Osteoblast (primary cell): ENCODE measurements around the gene IQCK. TPM values are rescaled to one million over a fixed set of nuclear protein-coding genes. Genes with fewer than 3 reads are reported as not detected.

ENCODE experiments used
- DNase-seq: peaks from one replicate; pipeline ENCODE4 v3.0.0; 2011; ENCODE audit warnings: low spot score, mixed read lengths; ENCODE audit not compliant: insufficient read length; ENCODE audit errors: missing footprints
- H2AFZ ChIP-seq: 2 replicates; pipeline ENCODE4 v1.6.0; 2011; ENCODE audit warnings: mild to moderate bottlenecking, low read length
- H3K27ac ChIP-seq: 2 replicates; pipeline ENCODE4 v1.5.1; 2011; ENCODE audit warnings: mild to moderate bottlenecking, low read depth, low read length, moderate library complexity
- H3K27me3 ChIP-seq: 2 replicates; pipeline ENCODE4 v1.6.0; 2012; ENCODE audit warnings: mild to moderate bottlenecking, control low read depth, inconsistent platforms, low read length, moderate library complexity; ENCODE audit not compliant: insufficient read depth
- H3K36me3 ChIP-seq: 2 replicates; pipeline ENCODE4 v1.5.1; 2011; ENCODE audit warnings: mild to moderate bottlenecking, low read length, control low read depth, moderate library complexity; ENCODE audit not compliant: insufficient read depth
- H3K4me1 ChIP-seq: 2 replicates; pipeline ENCODE4 v1.5.1; 2011; ENCODE audit warnings: mild to moderate bottlenecking, low read length, control low read depth, moderate library complexity; ENCODE audit not compliant: insufficient read depth
- H3K4me2 ChIP-seq: 2 replicates; pipeline ENCODE4 v1.6.0; 2011; ENCODE audit warnings: mild to moderate bottlenecking, low read length; ENCODE audit not compliant: insufficient read depth
- H3K4me3 ChIP-seq: fragments of 200-600 bp; sonication (generic); 3 replicates; pipeline ENCODE4 v1.5.1; 2012; ENCODE audit warnings: mild to moderate bottlenecking, low read length, inconsistent platforms; ENCODE audit not compliant: insufficient read depth
- H3K79me2 ChIP-seq: 2 replicates; pipeline ENCODE4 v1.6.0; 2012; ENCODE audit warnings: mild to moderate bottlenecking, low read length, control low read depth, inconsistent platforms; ENCODE audit not compliant: insufficient read depth
- H3K9me3 ChIP-seq: 2 replicates; pipeline ENCODE4 v1.5.1; 2011; ENCODE audit warnings: low read depth, low read length, control low read depth
- H4K20me1 ChIP-seq: 2 replicates; pipeline ENCODE4 v1.6.0; 2012; ENCODE audit warnings: mild to moderate bottlenecking, low read length, control low read depth; ENCODE audit not compliant: insufficient read depth
- total RNA-seq: library from RNA; depleted of rRNA; stranded (reverse); fragments of >200 nt; gene quantifications from 2 replicates; pipeline ENCODE4 v1.2.3, GENCODE V29; 2012
- TF ChIP-seq, protein P1 (sequence below): IDR thresholded peaks from 2 replicates; pipeline ENCODE4 v1.5.1; 2011; ENCODE audit warnings: mild to moderate bottlenecking, low read depth, low read length, moderate library complexity; ENCODE audit errors: extremely low read depth

Gene IQCK
- total RNA-seq, 1 donor = 8.7 TPM

DNA sequence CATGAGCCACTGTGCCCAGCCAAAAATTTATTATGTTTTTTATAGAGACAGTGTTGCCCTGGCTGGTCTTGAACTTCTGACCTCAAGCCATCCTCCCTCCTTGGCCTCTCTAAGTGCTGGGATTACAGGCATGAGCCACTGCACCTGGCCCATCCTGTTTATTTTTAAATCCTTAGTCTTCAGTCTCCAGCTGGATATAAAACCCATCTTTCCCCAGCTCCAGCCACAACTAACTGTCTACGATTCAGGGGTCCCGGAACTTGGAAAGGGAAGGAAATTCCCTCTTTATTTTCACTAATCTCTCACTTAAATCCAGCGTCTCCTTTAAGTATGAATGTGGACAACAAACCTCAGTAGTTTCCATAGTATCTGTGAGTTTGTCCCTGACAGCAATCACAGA lies 62.2 kb downstream of the IQCK start:
- no peaks in the 10 kb centered on the region for H3K79me2 ChIP-seq
- no peak overlapping the region for H3K4me3 ChIP-seq
- H4K20me1 ChIP-seq = no peaks in the 10 kb centered on the region
- no peak overlapping the region for H2AFZ ChIP-seq
- H3K36me3 ChIP-seq = no peaks in the 10 kb centered on the region
- H3K4me1 ChIP-seq = no peaks in the 10 kb centered on the region
- no peaks in the 10 kb centered on the region for H3K27me3 ChIP-seq
- no peak overlapping the region for H3K27ac ChIP-seq
- DNase-seq = no peak
- no peaks in the 10 kb centered on the region for H3K9me3 ChIP-seq
- TF ChIP-seq, protein P1, sequence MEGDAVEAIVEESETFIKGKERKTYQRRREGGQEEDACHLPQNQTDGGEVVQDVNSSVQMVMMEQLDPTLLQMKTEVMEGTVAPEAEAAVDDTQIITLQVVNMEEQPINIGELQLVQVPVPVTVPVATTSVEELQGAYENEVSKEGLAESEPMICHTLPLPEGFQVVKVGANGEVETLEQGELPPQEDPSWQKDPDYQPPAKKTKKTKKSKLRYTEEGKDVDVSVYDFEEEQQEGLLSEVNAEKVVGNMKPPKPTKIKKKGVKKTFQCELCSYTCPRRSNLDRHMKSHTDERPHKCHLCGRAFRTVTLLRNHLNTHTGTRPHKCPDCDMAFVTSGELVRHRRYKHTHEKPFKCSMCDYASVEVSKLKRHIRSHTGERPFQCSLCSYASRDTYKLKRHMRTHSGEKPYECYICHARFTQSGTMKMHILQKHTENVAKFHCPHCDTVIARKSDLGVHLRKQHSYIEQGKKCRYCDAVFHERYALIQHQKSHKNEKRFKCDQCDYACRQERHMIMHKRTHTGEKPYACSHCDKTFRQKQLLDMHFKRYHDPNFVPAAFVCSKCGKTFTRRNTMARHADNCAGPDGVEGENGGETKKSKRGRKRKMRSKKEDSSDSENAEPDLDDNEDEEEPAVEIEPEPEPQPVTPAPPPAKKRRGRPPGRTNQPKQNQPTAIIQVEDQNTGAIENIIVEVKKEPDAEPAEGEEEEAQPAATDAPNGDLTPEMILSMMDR = no peak
- H3K4me2 ChIP-seq = no peak overlapping the region

DNA sequence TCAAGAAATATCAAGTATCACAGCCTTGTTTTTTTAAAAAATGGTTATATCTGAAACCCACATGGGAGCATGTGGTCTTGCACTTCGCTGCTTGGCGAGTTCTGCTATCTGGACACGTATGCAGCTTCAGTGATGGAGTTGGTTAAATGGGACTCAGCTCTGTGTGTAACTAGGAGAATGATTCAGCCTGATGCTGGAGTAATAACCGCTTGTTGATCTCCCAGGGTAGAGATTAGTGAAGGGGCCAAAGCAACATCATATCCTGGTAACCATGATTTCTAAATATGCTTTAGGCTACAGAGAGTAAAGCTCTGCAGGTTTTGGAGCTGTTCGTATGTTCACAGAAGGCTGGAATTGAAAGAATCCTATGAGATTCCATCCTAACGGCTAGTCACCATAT lies 63.2 kb downstream of the IQCK start:
- Histone ChIP-seq H3K9me3 (no peaks in the 10 kb centered on the region), H3K27me3 (no peaks in the 10 kb centered on the region), H3K4me1 (no peaks in the 10 kb centered on the region), H4K20me1 (no peaks in the 10 kb centered on the region), H3K27ac (peak overlapping the region; percentile 53), H2AFZ (no peak overlapping the region), H3K4me3 (no peak overlapping the region), H3K4me2 (no peak overlapping the region), H3K79me2 (no peaks in the 10 kb centered on the region), H3K36me3 (no peaks in the 10 kb centered on the region)
- TF ChIP-seq, protein P1 = no peak
- peak; percentile 90 for DNase-seq

DNA sequence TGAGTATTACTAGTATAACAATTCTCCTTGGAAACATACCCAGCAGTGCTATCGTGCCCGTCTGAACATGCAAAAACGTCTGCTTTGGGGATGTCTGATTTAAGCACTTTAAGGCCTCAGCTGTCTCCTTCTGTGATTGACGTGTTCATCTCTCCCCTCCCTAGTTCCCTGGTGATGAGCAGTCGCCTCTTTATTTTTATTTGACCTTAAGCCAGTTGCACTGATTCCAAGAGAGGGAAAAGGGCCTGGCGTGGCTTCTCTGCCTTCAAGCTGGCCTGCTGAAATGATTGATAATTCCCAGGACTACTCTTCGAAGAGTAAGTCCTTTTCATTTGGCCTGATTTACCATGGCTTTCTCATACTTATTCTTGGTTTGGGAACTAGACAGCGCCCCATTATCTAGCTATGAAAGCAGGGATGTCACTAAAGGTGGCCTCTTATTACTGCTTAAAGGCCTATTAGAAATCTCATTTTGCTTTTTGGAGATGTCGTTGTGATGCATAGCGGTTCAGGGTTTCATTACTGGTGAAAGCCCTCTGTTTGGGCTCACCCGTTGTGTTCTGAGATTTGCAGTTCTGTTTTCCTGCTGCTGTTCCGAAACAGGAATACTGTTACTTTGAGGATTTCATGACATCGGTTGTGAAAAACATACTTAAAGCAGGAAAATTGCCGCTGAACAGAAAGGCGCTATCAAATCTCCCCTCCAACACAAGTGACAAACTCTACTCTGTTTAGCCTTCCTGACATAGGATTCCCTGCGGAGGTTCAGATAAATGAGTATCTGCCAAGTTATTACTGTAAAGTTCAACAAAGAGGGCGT lies 65.5 kb downstream of the IQCK start:
- DNase-seq = no peak
- no peaks in the 10 kb centered on the region for H3K9me3 ChIP-seq
- no peak overlapping the region for H3K4me3 ChIP-seq
- no peaks in the 10 kb centered on the region for H3K27me3 ChIP-seq
- TF ChIP-seq, protein P1 = no peak
- no peaks in the 10 kb centered on the region for H3K36me3 ChIP-seq
- no peak overlapping the region for H3K4me2 ChIP-seq
- H3K4me1 ChIP-seq = no peaks in the 10 kb centered on the region
- no peaks in the 10 kb centered on the region for H4K20me1 ChIP-seq
- H3K79me2 ChIP-seq = no peaks in the 10 kb centered on the region
- no peak overlapping the region for H2AFZ ChIP-seq
- H3K27ac ChIP-seq = no peak overlapping the region

DNA sequence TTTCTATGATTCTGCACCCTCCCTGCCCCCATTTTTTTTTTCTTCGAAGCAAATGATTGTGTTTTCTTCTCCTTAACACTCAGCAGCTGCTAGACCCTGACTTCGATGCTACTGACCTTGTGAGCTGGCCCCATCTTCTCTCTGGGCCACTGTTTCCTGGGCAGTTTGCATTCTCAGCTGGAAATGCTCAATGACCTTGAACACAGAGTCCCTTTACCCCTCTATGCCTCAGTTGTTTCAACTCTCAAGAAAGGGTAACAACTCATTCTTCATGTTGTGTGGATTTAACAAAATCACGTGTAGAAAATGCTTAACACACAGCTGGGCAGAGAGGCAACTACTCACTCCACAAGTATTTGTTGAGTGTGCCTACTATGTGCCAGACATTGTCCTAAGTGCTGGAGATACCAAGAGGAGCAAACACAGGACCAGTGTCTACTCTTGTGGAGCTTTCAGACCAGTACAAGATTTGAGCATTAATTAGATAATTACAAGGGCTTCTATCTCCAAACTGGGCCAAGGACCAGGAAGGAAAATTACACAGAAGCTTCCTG lies 66.2 kb downstream of the IQCK start:
- H3K4me3 ChIP-seq = no peak overlapping the region

More for the DNA sequence above, 66.2 kb downstream of the IQCK start:
- no peak overlapping the region for H2AFZ ChIP-seq
- no peak overlapping the region for H3K4me2 ChIP-seq
- H3K27me3 ChIP-seq = no peaks in the 10 kb centered on the region
- H3K27ac ChIP-seq = no peak overlapping the region
- no peaks in the 10 kb centered on the region for H3K79me2 ChIP-seq
- no peak for DNase-seq
- H3K4me1 ChIP-seq = no peaks in the 10 kb centered on the region
- no peaks in the 10 kb centered on the region for H3K9me3 ChIP-seq
- no peaks in the 10 kb centered on the region for H3K36me3 ChIP-seq
- TF ChIP-seq, protein P1 = no peak
- H4K20me1 ChIP-seq = no peaks in the 10 kb centered on the region
